C4-2B (cell line): ENCODE measurements around the gene ANKH.

ENCODE experiments used
- ZFX ChIP-seq: fragments of 450-650 bp; IDR thresholded peaks from 2 replicates; pipeline ENCODE4 v1.6.1; 2017
- TF ChIP-seq, protein P1 (sequence below): fragments of 450-650 bp; conservative IDR thresholded peaks from 2 replicates; pipeline ENCODE4 v1.5.1; 2017; ENCODE audit warnings: mild to moderate bottlenecking

DNA sequence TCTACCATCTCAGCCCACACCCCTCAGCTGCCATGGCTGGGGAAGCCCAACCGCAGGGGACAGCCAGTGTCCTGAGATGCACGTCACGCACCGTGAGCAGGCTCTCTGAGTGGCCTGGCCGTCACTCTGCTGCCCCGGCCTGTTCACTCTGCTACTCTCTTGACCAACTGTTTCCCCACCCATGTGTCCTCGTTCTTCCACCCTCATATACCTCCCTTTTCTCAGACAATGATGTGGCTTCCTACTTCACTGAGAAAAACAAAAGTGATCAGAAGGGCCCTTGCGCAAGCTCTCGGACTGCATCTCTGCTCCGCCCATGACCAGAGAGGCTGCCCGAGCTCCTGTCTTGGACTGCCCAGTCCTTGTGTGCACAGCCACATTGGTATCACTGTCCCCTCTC, 159.4 kb downstream of the ANKH start:
- TF ChIP-seq, protein P1, sequence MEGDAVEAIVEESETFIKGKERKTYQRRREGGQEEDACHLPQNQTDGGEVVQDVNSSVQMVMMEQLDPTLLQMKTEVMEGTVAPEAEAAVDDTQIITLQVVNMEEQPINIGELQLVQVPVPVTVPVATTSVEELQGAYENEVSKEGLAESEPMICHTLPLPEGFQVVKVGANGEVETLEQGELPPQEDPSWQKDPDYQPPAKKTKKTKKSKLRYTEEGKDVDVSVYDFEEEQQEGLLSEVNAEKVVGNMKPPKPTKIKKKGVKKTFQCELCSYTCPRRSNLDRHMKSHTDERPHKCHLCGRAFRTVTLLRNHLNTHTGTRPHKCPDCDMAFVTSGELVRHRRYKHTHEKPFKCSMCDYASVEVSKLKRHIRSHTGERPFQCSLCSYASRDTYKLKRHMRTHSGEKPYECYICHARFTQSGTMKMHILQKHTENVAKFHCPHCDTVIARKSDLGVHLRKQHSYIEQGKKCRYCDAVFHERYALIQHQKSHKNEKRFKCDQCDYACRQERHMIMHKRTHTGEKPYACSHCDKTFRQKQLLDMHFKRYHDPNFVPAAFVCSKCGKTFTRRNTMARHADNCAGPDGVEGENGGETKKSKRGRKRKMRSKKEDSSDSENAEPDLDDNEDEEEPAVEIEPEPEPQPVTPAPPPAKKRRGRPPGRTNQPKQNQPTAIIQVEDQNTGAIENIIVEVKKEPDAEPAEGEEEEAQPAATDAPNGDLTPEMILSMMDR = no peak
- TF ChIP-seq ZFX = no peak
